ENCODE data around the gene TEX53. TPM values are rescaled to one million over a fixed set of nuclear protein-coding genes. Genes with fewer than 3 reads are reported as not detected.

TEX53 gene
- total and polyA plus RNA-seq, 2 of the 8 experiments (the other 6 are each of a cell fraction or from before 2014, with no cell fraction given), result not detected

DNA sequence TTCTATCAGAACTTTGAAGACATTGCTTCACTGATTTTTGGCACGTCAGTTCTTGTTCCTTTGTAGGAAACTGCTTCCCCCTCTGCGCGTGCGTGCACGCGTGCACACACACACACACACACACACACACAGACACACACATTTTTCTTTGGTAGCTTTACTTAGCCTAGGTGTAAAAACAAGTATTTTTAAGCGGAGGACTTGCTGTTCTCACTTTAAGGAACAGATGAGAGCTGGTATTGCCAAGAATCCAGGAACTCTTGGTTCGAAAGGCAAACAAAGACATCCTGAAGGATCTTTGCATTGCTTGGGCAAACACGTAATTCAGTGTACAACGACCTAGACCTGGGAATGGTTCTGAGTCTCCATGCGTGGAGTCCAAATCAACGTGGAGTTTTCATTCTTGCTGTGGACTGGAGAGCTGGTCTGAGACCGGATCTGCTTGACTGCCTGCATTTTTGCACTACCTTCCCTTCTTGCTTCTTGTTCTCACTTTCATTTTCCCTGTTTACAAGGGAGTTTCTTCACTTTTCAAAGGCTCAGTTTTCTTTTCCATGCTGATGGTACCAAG is 38.3 kb downstream of the TEX53 start:
- Histone ChIP-seq H2BK20ac (ENCODE audit: low read length) (no peak overlapping the region), H3K14ac (ENCODE audit: insufficient read length) (no peak overlapping the region), H3K18ac (ENCODE audit: extremely low read depth, low read length) (no peak overlapping the region), H3K27me3 (replicated peaks in 1 of 4; ENCODE audit: control insufficient read depth in 3 of 4, extremely low read depth in 1 of 4, insufficient read depth in 3 of 4, low read length in 3 of 4) (no peaks in the 10 kb centered on the region), H3K9ac (replicated peaks in 1 of 4; ENCODE audit: extremely low read depth in 1 of 4, low read depth in 3 of 4, low read length in 3 of 4) (no peak overlapping the region), H3K23me2 (ENCODE audit: low read depth, low read length) (no peaks in the 10 kb centered on the region; the same call in 1 of the 2 replicates), H4K5ac (ENCODE audit: insufficient read length, low read depth, low read length) (no peak overlapping the region), H3K79me1 (ENCODE audit: low read depth, low read length) (no peaks in the 10 kb centered on the region; the same call in 1 of the 2 replicates), H4K8ac (ENCODE audit: extremely low read depth, insufficient read depth, low read length) (no peak overlapping the region), H3K4me3 (ENCODE audit: extremely low read depth in 1 of 4, insufficient read depth in 2 of 4, low read depth in 3 of 4, low read length in 4 of 4) (no peak overlapping the region), H2AFZ (ENCODE audit: low read length) (no peak overlapping the region), H2AK5ac (ENCODE audit: low read depth, low read length) (no peak overlapping the region), H3K4ac (replicated peaks; ENCODE audit: insufficient read length, low read depth, low read length) (no peak overlapping the region), H3K79me2 (ENCODE audit: control insufficient read depth in 1 of 2, insufficient read depth in 2 of 2, low read length in 2 of 2) (0 out of 4 replicates have a peak, but pooled peaks cover 0 to 3% of the 10 kb centered on the region in 2 experiments), H3K36me3 (ENCODE audit: control insufficient read depth in 2 of 4, insufficient read depth in 4 of 4, low read length in 3 of 4) (no peaks in the 10 kb centered on the region), H4K20me1 (replicated peaks in 1 of 2; ENCODE audit: control insufficient read depth in 1 of 2, insufficient read depth in 2 of 2, low read length in 2 of 2) (peaks cover 0 to 7% of the 10 kb centered on the region in 2 experiments), H3K23ac (ENCODE audit: insufficient read length) (no peak overlapping the region), H3K9me3 (ENCODE audit: insufficient read depth in 2 of 2, low read depth in 1 of 2, low read length in 1 of 2) (no peaks in the 10 kb centered on the region), H2BK5ac (ENCODE audit: low read depth, low read length) (no peak overlapping the region), H3K27ac (ENCODE audit: low read depth, low read length) (no peak overlapping the region), H2BK120ac (replicated peaks; ENCODE audit: low read depth, low read length) (no peak overlapping the region), H3K56ac (replicated peaks; ENCODE audit: insufficient read length, low read depth, low read length) (no peak overlapping the region), H4K91ac (replicated peaks; ENCODE audit: insufficient read length, low read length) (no peak overlapping the region), H3K4me1 (replicated peaks in 1 of 4; ENCODE audit: control insufficient read depth in 3 of 4, insufficient read depth in 4 of 4, low read length in 3 of 4) (no peaks in the 10 kb centered on the region), H2BK12ac (ENCODE audit: low read depth, low read length) (no peak overlapping the region), H2BK15ac (ENCODE audit: low read length) (no peak overlapping the region), H3K4me2 (ENCODE audit: insufficient read depth in 1 of 2, low read depth in 2 of 2, low read length in 2 of 2) (no peak overlapping the region)
- 96% methylated on average over 13 of the region's 13 CpGs; no CpG with 5 or more reads in 1 of the 2 experiments for WGBS, 2 experiments (ENCODE audit: extremely low coverage in 1 of 2, insufficient coverage in 1 of 2, insufficient read length in 1 of 2, insufficient replicate concordance in 2 of 2, low coverage in 1 of 2, low lambda C conversion rate in 2 of 2, missing lambda C conversion rate in 1 of 2)
- no peak for DNase-seq (ENCODE audit: low read depth in 1 of 2, low spot score in 2 of 2)
- CTCF ChIA-PET (ENCODE audit: partially characterized antibody), result interaction anchor here (0.6 to 1.0 kb wide), 6 partner anchors 9 to 498 kb away, joined by 3 read pairs; no protein-coding TSS in a partner anchor
- POLR2A ChIA-PET (ENCODE audit: partially characterized antibody), result interaction anchor here (0.6 to 2.0 kb wide), 4 partner anchors 8 to 76 kb away, joined by 3 to 6 read pairs (median 4); partner anchors contain the start of genes ATP6V1G1 and TMEM268
- TF ChIP-seq ASH2L (IDR thresholded peaks at IDR 0.05; ENCODE audit: low read length) (no peak), SP2 (IDR thresholded peaks at IDR 0.05; ENCODE audit: low read length) (no peak), NRF1 (IDR thresholded peaks at IDR 0.05; ENCODE audit: low read depth, low read length) (no peak), HDAC6 (IDR thresholded peaks at IDR 0.05; ENCODE audit: low read depth, low read length) (no peak), RAD21 (IDR thresholded peaks at IDR 0.05 in 1 of 2, conservative IDR thresholded peaks at IDR 0.05 in 1 of 2; ENCODE audit: low read depth in 2 of 2, low read length in 2 of 2) (no peak)
- TF ChIP-seq, protein P1, sequence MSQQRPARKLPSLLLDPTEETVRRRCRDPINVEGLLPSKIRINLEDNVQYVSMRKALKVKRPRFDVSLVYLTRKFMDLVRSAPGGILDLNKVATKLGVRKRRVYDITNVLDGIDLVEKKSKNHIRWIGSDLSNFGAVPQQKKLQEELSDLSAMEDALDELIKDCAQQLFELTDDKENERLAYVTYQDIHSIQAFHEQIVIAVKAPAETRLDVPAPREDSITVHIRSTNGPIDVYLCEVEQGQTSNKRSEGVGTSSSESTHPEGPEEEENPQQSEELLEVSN (IDR thresholded peaks at IDR 0.05), result no peak
- FAIRE-seq, result no peak

All from H1 (cell line).